GM18909 (cell line): ENCODE results near the gene MST1R.
"Not testable (repeated sequence)": the region's sequence is repeated elsewhere in the genome, so short reads cannot be mapped to it uniquely, and the experiment has no call there.

Experiments
- ATAC-seq: cut with Tn5 transposase; IDR thresholded peaks from one replicate; pipeline ENCODE4 v1.9.1; 2021; ENCODE audit warnings: mild to moderate bottlenecking; ENCODE audit not compliant: unreplicated experiment, poor library complexity

The MST1R gene

DNA sequence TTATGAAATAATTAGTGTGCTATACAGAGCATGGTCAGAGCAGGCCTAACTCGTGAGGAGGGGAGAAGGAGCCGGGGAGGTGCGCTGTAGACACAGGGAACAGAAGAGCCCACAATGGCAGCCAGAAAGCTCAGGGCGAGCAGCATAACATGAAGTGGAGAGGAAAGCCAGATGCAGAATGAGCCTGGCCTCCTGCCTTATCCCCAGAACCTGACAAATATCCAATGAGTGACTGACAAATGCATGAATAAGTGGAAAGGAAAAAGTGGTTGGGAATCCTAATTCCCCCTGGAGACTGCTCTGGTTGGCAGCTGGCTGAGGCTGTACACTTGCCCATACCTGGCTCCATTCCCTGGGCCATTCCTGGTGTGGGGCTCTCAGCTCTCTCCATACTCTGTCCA is 9.2 kb upstream of the MST1R start:
- no peak for ATAC-seq

DNA sequence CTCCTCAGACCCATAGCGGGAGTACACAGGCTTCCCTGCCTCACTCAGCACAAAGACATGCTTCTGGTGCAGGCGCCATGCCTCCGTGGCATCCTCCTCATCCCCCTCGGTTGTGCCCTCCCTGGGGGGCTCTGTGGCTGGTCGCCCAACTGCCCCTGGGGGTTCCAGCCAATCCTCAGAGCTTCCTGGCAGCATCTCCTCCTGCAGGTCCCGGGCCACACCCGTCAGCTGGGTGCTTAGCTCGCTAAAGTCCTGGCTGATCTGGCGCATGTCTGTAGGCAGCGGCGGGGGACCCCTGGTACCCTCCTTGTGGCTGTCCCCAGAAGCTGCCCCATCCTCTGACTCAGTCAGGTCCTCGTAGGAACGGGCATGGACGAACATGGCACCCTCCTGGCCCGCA is 7.9 kb upstream of the MST1R start:
- ATAC-seq = no peak

DNA sequence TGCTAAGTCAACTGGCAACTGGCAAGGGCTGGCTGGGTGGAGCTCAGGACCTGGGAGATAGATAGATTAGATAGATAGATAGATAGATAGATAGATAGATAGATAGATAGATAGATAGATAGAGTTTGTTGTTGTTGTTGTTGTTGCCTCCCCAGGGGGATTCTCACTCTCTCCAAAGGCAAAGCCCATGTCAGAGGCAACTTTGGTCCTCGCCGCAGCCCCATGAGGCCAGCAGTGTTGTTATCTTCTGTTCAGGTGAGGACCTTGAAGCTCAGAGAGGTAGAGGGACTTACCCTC is 7.4 kb upstream of the MST1R start:
- ATAC-seq = no peak

DNA sequence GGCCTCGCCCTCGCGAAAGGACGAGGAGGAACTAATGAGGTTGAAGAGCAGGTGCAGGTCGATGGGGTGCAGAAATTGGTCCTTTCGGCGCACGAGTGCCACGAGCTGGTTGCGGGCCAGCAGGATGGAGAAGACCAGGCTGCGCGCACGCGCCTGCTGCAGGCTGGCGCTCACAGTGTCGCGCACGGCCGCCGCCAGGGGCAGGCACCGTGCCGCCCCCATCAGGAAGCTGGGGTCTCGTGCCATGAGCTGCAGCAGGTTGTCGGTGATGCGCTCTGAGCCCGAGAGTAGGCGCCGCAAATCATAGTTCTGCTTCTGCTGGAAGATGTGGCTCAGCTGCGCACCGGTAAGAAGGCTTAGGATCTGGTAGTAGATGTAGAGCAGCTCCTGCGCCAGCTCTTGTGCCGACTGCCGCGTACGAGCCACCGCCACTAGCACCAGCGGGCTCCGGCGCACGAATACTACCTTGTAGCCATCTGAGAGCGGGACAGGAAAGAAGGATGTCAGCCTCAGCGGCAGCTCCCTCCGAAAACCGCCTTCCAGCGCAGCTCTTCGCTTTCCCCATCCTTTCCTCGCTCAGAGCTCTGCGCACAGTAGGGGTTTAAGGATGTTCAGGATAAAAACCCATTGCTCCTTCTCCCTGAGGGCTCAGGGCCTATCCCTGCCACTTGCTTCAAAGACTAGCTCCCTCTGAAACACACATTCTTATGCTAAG is 6.9 kb upstream of the MST1R start:
- no peak for ATAC-seq

DNA sequence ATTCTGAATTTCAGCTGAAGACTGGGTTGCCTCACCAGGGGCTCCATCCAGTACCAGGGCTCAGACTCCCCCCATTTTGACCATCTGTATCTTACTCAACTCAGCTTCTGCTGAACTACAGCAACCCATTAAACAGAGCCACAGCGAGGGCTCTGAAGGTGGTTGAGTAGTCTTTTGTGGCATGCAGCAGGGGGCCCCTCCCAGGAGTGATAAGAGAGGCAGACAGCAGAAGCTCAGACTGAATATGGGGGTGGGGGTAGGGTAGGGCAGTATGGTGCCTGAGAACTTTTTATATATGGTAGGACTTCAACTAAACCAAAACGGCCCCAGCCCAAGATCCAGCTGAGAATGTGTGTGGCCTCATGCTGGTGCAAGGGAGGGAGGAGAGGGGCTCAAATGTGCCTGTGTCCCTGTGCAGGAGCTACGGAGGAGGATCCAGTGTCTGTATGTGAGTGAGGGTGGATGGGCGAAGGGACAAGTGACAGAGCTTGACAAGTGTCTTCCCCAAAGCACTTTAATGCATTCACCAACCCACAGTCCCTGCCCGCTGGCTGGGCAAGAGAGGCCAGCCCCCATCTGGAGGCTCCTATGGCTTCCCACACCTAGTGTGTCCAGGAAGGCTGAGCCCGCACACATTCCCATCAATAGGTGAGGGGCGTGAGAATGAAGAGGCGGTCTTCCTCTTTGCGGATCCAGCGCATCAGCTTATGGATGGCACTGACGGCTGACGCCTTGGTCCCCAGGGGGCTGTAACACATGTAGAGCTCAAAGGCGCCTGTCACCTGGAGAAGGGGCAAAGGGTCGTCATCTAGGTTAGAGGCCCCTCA is 4.9 kb upstream of the MST1R start:
- no peak for ATAC-seq

DNA sequence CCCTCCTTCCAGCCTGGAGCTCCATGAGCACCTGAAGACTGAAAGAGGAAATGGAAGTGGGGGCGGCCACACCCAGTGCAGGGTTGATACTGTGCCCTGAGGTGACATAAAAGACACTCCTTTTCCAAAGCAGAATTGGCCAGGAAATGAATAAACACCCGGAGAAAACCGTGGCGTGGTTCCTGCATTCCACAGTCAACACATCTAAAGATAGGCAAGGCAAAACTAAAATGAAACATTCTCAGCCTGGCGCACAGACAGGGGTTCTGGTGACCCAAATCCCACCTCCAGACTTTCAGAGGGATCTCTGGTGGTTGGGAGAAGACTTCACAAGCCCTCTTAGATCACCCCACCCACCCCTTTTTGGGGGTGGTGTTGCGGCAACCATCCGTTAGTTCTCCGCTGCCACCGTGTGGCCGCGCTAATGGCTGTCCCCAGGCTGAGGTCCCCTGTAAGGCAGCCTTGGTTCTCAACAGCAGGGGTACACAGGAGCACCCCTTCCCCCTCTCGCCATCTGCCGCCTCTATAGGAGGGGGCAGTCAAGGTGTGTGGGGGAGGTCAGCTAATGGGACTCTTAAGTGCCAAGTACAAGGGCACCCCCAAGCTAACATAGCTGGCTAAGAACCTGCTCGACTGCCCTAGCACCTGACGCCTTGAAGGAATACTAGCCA is 2.5 kb upstream of the MST1R start:
- no peak for ATAC-seq

DNA sequence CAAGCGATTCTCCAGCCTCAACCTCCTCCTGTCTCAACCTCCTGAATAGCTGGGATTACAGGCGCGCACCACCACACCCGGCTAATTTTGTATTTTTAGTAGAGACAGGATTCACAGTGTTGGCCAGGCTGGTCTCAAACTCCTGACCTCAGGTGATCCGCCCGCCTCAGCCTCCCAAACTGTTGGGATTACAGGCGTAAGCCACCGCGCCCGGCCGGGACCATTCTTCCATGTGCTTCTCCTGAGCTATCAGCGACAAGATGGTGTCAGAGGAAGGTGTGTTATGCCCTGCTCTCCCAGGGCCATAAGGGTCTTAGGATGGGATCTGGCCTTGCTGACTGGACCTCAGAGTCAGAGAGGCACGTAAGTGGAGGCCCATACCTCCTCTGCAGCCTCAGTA is 775 bp upstream of the MST1R start:
- not testable (repeated sequence) for ATAC-seq

DNA sequence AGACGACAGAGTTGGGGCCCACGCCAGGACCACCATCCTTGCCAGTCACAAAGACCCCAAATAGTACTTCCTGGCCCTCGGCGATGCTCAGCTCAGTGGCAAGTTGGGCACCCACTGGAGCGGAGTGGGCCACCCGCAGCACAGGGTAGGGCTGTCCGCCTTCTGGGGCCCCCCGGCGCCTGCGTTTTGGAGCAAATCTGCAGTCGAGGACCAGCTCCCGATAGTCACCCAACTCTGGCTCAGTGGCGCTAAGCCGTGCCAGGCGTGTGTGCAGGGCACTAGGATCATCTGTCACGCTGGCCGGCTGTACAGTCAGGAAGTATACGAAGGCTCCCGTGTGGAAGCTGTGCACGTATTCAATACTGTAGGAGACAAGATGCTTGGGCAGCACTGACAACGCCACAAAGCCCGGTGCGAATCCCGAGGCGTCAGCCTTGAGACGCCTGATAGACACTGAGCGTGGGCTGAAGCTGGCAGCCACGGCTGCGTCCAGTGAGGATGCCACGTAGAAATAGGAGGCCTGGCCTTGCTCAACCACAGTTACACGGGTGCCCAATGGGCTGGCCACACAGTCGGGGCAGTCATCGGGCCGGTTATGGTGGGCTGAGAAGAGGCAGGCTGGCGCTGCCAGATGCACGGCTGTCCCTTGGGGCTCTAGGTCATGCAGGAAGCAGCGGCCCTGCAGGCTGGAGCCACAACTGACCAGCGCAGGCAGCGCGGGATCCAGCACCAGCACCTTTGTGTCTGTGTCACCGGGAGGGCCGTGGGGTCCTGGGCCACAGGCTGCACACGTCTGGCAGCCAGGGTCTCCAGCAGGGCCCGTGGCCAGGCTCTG is 945 bp downstream of the MST1R start:
- no peak for ATAC-seq

DNA sequence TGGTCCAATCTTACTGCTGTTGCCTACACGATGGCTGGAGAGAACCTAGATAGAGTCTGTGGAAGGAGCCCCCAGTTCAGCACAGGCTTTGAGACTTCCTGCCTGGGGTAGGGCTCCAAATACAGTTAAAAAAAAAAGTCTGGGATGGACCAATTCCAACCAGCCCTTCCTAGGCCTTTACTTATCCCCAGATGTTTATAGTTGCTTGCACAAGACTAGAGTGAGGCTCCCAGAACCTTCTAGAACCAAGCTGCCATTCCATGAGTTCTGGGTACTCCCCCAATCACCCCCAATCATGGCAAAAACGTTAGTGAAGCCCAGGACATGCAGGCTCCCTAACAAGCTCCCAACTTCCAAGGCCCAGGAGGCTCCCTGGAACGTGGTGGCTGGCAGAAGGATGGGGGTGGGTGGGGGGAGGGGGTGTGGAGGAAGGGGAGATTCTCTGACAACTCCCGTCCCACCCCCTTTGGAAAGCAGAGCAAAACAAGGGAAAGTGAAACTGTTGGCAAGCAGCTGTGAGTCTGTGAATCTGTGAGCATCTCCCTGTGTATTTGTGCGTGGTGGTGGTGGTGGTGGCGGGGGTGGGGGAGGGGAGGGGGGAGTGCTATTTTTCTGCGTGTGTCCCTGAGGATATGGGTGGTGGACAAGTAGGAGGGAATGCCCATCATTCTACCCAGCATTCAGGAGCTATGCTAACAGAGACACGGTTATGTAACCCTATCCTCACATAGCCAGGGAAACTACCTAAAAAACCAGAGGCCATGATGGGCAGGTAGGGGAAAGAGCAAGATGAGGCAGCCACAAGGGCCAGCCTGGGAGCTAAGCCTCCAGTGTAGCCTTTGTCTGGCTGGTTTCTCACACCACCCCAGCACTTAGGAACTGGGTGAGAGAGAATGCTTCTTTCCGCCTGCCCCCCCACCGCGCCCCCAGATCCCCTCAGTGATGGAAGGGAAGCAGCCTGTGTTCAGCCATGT is 2.0 kb downstream of the MST1R start:
- no peak for ATAC-seq

DNA sequence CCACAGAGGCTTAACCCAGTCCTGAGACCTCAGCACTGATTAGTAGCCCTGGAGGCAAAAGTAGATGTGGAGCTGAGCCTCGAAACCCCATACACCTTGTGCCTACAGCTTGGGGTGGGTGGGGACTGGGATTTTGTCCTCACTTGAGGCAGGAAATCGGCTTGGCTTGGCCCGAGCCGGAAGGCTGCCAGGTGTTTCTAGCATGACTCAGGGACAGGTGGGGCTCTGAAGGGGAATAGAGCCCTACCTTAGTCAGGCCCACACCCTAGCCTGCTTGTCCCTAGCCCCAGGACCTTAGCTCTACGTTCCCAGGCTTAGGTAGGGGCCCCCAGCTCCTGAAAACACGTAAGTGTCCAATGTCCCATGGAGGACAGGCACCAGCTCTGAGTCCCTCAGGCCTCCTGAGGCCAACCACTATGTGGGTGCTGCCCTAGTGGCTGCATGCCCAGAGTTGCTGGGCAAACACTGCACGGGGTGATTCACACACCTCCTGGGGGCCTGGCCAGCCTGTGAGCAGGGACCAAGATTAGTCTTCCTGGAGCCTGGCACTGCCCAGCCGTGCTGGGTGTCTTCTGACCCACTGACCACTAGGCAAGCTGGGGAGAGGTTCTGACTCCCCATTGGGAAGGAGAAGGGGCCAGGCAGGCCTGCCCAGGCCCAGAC is 3.1 kb downstream of the MST1R start:
- ATAC-seq = no peak

DNA sequence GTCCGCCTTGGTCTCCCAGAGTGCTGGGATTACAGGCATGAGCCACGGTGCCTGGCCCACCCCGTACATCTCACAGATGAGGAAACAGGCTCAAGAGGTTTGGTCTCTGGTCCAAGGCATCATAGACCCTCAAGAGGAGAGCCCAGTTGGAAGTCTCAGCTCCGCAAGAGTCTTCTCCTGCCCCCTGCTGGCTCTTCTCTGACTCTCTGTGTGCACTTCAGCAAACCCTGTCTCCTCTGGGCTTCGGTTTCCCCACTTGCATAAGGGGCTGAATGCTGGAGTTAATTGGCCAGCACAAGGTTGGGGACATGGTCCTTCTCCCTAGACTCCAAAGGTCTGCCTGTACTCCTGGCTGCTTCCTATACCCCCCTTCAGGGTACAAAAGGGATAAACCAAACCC is 3.9 kb downstream of the MST1R start:
- ATAC-seq = no peak

DNA sequence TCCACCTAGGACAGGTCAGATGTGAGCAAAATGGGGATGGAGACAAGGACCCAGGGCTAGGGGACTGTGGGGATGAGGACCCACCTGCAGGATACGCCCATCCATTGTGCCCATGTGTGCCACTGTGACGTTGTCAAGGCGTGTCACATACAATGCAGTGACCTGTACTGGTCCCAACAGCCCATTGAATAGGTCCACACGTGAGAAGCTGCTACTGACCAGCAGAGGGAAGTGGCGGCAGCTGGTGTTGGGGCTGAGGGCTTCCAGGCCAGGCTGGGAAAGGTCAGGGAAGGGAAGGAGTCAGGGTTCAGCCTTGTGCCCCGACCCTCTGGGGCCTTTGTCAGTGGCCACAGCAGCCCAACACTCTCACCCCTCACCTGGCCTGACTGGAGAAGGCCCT is 4.7 kb downstream of the MST1R start:
- ATAC-seq = no peak

DNA sequence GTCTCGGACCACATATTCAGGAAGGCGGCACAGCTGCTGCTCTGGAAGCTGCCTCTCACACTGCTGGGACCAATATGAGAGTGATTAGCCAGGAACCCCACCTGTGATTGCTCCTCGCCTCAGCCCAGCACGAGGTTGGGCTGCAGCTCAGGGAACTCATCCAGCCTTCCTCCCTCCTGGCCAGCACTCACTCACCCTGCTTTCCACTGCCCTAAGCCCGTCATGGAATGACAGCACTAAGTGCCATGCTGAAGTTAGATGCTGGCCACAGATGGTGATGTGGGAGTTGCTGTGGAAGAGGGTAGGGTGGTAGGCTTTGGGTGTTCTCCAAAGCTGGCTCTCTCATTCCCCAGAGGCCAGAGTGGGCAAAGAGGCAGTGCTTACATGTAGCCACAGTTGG is 7.3 kb downstream of the MST1R start:
- ATAC-seq = no peak

DNA sequence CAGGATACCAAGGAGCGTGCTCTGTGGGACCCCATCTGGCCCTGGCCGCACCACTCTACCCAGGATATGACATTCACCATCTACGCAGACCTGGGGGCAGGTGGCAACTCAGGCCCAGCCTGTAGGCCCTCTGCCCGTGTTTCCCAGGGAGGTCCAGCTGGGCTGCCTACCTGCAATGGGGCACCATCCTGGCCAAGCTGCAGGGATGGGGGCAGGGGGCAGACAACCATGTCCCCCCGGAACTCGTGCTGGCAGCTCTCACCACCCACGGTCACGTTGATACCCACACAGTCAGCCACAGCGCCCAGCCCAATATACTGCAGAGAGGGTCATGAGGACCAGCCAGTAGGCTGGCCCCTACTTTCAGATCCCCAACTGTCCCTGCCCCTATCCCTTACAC is 7.9 kb downstream of the MST1R start:
- ATAC-seq = no peak

DNA sequence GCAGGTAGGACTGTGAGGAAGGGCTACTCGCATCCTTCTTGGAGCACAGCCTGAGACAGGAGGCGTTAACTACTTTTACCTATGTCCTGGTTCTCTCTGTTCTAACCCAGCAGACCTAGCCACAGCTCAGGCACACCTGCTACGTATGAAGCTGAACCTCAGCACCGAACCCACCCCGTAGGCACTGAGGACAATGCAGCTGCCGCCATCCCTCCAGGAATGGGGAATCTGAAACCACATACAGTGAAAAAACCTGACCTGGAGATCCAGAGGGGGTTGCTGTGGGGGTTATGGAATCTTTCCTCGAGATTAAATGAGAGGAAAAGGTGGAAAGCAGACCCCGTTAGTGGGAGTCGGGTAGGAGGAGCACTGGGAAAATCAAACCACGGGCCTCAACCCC is 14.4 kb downstream of the MST1R start:
- ATAC-seq = no peak

DNA sequence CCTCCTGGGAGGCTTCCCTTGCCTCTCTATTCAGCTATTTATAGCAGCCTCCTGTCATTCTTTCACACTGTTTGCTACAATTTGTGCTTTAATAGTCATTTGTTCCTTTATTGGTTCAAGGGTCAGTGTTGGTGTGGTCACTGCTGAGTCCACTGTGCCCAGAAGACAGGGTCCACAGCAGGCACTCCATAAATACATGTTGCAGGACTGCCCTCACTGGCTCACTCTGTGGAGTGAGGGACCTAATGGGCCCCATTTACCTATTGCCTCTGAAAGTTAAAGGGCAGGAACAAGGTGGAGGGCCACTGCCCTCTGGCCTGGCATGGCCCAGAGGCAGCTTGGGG is 16.8 kb downstream of the MST1R start:
- no peak for ATAC-seq

DNA sequence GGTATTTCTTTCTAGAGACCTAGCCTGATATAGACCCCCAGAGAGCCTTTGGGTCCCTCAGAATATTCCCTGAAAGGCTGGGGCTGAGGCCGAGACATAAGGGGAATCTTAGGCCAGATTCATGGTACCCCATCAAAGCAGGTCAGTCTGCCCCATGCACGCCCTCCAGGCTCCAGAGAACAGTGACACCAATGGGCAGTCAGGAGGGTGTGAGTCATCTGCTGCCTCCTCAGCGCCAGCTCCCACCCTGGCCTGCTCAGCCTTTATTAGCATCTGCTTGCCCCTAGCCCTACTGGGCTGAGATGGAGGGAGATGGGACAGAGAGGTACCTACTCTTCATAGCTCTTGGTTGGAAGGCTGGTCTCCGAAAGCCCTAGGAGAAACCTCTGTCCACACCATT is 19.7 kb downstream of the MST1R start:
- ATAC-seq = no peak

DNA sequence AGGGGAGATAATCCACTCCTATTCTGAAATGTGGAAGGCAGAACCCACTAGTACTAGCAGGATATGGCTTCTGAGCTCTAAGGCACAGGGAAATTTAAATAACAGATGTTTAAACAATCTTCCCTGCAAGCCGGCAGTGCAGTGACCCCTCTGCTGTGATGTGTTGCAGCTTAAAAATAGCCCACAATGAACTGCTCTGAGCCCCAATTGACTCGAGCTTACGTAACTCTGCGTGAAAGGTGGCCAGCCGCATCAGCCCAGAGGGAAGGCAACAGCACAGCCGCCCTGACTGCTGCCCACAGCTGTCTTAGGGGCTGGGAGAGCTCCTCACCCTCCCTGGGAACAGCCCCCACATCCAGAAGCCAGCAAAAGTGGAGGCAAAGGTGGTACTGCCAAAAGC is 21.5 kb downstream of the MST1R start:
- no peak for ATAC-seq

DNA sequence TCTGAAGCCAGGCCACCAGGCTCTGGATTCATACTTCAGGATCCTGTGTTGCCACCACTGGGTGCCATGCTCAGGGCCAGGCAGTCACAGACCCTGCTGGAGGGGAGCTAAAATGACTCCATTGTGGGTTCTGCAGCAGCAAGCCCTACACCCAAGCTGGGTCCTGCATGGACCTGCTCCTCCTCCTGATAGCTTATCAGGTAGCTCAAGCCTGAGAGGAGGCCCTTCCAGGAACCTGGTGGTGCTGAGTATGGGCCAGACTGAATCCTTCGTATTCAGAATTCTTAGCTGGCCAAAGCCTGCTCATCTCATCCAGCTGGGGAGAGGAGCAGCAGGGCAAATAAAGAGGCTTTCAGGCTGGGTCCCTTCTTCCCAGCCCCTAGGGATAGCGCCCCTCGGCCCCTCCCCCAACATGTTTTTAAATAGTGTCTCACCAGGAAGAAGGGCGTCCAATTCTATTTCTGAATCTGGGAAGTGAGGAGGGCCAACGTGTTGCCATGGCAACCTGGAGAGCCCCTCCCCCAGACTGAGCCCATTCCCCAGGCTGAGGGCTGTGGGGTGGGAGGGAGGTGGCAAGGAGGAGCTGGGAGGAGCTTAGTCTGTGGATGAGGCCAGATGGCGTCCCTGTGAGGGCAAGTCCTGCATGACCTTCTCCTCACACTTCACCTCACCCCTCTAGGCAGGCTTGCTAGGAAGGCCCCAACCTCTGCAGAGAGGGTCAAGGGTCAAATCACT is 22.9 kb downstream of the MST1R start:
- ATAC-seq = no peak
